ENCODE data around the gene ANKFY1.

DNA sequence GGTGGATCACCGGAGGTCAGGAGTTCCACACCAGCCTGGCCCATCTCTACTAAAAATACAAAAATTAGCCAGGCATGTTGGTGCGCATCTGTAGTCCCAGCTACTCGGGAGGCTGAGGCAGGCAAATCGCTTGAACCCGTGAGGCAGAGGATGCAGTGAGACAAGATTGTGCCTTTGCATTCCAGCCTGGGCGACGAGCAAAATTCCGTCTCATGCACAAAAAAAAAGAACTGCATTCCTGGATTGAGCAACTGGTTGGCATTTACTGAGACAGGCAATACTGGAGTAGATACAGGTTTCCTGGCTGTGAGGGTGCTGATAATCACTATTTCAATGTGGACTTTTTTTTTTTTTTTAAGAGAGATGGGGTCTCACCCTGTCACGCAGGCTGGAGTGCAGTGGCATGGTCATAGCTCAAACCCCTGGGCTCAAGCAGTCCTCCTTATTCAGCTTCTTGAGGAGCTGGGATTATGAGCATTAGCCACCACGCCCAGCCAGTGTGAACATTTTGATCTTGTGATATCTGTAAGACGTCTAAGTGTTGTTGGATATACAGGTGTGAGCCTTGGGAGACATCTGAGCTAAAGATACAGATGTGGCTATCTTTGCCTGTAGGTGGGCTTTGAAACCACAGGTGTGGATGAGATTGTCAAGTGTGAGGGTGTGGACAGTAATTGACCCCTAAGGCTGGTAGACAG lies 115.0 kb downstream of the ANKFY1 start:
- TF ChIP-seq CTCF (IDR thresholded peaks at IDR 0.05; ENCODE audit: low read depth, low read length, poor library complexity, severe bottlenecking): no peak
- no peak for TF ChIP-seq EZH2phosphoT487 (IDR thresholded peaks at IDR 0.05; ENCODE audit: borderline replicate concordance, low read length)

All from DOHH2 (cell line).